Midbrain (tissue), 1 donor: ENCODE results near the gene PPP1R16B.
A peak's percentile ranks its signal among the peaks of the same experiment; 100 is the strongest.
"Not testable (repeated sequence)": the region's sequence is repeated elsewhere in the genome, so short reads cannot be mapped to it uniquely, and the experiment has no call there.

Source experiments
- DNase-seq: peaks from one replicate; lab custom pipeline; 2025; lab: John Stamatoyannopoulos, UW

PPP1R16B gene

GRCh38 chr20:38791940-38792339 lies 13.6 kb upstream of the PPP1R16B start:
- DNase-seq = no peak

GRCh38 chr20:38794057-38794456 lies 11.4 kb upstream of the PPP1R16B start:
- DNase-seq = not testable (repeated sequence)

DNA sequence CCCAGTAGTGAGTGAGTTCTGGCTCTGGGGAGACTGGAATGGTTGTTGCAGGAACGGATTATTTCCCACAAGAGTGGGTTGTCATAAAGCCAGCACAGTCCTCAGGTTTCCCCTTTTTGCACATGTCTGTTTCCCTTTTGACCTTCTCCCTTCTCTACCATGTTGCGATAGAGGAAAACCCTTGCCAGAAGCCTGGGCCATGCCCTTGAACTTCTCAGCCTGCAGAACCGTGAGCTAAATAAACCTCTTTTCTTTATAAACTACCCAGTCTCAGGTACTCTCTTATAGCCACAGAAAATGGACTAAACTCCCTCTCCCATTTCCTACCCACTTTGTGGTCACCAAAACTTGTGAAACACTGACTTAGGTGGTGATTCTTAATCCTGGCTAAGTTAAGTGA lies 7.2 kb upstream of the PPP1R16B start:
- no peak for DNase-seq

- DNase-seq = no peak
These were observed 6.3 kb upstream of the PPP1R16B start for GRCh38 chr20:38799203-38799602.

DNA sequence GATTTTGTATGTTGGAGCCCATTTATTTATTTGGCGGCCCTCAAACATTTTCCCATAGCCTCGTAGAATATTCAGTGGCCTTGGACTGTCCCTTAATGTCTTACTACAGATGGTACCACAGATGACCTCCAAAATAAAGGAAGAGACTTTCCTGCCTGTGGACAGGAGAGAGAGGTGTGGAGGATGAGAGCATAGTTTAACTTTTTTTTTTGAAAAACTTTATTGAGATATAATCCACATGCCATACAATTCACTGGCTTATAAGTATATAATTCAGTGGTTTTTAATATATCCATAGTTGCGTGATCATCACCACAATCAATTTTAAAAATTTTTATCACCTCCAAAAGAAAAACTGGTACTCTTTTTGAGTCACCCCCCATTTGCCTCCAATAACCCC lies 4.6 kb upstream of the PPP1R16B start:
- no peak for DNase-seq

- DNase-seq = no peak
These were observed 1.3 kb upstream of the PPP1R16B start for GRCh38 chr20:38804221-38804620.

DNA sequence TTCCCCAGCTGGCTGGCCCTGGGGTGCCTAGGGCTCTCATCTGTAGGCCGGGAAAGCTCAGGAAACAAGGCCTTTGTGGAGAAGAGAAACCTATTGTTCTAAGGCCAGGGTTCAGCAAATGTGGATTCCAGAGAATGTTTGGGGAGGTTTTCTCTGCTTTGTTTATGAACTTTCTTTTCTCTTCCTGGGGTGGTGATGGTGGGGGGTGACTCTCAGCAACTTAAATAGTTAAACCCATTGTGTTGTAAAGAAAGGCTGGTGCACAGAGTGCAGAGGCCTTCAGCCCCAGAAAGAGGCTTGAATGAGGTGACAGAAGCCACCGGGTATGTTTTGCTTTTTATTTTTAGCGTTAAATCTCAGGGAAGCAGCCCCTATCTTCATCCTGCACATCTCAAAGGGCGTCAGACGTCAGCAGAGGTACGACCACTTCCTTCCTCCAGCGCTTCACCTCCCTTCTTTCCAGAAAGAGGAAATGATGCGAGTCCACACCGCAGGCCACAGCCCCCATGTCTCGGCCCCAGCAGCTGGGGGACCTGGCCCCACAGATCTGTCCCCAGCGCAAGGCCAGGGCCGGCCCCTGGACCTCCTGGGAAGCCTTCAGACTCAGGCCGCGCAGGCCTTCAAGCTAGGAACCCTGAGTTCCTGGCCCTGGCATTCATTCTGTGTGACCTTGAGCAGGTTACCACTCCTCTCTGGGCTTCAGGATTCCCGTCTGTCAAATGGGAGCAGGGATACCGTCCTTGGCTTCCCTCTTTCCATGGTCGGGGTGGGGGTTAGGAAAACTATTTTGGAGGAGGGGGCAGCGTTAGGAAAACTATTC lies 605 bp upstream of the PPP1R16B start:
- peak; percentile 50 for DNase-seq

GRCh38 chr20:38805958-38806854 lies 709 bp downstream of the PPP1R16B start:
- peak; percentile 26 for DNase-seq

GRCh38 chr20:38806855-38807655 lies 1.6 kb downstream of the PPP1R16B start:
- DNase-seq = peak; percentile 31

- DNase-seq = no peak
These were observed 4.4 kb downstream of the PPP1R16B start for GRCh38 chr20:38809942-38810341.

DNA sequence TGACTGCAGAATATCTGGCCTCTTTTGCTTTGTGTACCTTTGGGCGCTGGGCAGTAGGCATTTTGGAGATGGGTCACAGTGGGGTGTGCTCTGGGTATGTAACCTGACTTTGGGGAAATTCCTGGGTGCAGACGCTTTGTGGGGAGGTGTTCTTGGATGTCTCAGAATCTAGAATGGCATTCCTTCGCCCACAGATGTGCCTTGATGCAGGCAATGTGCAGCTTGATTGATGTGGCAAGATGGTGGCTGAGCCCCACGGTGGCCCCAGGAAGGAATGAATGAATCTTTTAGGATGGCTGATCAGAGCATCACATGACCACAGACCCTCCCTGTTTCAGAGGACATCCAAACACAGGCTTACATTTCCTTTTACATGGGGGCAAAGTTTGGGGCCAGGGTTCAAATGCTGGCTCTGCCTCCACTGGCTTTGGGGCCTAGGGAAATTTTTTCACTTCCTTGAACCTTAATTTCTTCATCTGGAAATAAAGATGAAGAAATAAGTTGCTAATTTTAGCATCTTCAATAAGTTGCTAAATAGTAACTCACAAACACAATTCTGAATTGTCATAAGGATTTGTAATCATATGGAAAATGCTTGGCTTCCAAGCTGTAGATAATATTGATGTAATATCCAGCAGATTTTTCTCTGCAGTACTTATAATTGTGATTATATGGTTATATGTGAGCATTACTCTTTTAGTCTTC lies 5.6 kb downstream of the PPP1R16B start:
- DNase-seq = no peak

- no peak for DNase-seq
These were observed 6.3 kb downstream of the PPP1R16B start for GRCh38 chr20:38811769-38812168.

DNA sequence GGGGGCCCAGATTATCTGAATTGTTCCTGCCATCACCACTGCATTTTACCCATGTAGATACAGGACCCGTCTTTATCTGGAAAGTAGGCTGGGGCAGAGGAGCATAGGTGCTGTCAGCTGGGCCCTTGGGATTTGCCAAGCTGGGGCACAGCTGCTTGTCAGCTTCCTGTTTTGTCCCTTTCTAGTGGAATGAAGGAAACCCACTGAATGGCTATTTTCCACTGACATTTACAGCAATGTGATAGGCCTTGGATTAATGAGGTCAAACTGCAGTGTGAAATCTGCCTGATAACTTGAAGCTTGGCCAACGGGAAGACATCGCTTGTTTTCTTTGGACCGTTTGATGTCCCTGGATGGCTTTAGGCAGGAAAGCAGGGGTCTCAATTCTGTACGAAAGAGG lies 6.7 kb downstream of the PPP1R16B start:
- no peak for DNase-seq

- DNase-seq = no peak
These were observed 7.4 kb downstream of the PPP1R16B start for GRCh38 chr20:38812709-38813573.

- DNase-seq = not testable (repeated sequence)
These were observed 8.1 kb downstream of the PPP1R16B start for GRCh38 chr20:38813574-38813962.

DNA sequence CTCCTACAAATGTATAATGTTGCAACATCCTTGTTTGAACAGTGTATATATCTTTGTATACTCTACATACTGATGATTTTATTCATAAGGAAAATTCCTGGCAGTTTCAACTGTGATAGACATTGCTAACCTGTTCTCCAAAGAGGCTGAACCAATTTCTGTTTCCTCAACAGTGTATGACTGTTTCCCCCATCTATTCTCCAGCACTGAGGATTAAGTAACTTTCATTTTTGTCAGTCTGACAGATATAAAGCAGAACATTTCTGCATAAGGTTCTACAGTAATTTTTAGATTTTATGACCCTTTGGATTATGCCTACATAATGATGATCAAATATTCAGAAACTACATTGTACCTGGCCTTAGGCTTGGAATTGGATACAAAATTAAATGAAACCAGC lies 9.9 kb downstream of the PPP1R16B start:
- DNase-seq = no peak

DNA sequence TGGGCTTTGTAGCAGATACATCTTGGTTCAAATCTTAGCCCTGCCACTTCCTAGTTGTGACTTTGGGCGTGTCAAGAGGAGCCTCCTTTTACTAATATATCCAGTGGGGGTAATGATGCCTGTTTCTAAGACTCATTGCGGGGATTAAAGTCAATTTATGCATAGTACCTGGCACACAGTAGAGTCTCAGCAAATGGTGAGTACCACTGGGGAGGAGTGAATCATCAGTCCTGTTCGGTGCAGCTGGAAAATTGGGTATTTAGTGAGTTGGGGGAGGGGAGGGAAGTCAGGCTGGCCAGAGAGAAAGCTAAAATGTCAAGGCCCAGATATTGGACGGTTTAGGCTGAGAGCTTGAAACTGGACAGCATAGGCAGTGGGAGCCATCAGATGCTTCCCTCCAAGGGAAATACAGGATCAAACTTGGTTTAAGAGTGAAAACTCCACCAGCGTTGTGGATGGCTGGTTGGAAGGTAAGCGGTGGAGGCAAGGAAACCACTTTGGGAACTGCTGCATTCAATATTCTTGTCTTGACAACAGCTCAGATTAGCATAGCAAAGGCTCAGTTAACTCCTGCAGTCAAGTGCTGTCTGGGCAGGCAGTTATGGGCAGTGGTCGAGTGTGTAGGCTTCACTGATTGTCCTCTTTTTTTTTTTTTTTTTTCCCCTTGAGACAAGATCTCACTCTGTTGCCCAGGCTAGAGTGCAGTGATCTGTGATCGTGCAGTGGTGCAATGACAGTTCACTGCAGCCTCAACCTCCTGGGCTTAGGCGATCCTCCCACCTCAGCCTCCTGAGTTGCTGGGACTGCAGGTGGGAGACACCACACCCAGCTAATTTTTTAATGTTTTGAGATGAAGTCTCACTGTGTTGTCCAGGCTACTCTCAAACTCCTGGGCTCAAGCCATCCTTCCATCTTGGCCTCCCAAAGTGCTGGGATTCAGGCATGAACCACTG lies 12.9 kb downstream of the PPP1R16B start:
- DNase-seq = no peak

DNA sequence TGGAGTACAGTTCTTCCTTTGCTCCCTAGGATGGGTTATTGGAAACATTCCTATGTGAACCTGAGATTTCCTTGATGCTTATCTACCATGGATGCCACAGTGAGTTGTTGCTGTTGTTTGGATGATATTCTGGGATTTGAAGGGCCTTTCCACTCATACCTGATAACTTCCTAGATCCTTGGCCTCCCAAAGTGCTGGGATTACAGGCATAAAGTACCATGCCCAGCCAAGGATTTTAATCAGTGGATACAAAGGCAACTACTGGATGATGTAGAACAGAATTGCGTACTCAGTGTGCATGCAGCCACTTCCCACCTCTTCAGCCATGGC lies 20.0 kb downstream of the PPP1R16B start:
- DNase-seq = no peak

DNA sequence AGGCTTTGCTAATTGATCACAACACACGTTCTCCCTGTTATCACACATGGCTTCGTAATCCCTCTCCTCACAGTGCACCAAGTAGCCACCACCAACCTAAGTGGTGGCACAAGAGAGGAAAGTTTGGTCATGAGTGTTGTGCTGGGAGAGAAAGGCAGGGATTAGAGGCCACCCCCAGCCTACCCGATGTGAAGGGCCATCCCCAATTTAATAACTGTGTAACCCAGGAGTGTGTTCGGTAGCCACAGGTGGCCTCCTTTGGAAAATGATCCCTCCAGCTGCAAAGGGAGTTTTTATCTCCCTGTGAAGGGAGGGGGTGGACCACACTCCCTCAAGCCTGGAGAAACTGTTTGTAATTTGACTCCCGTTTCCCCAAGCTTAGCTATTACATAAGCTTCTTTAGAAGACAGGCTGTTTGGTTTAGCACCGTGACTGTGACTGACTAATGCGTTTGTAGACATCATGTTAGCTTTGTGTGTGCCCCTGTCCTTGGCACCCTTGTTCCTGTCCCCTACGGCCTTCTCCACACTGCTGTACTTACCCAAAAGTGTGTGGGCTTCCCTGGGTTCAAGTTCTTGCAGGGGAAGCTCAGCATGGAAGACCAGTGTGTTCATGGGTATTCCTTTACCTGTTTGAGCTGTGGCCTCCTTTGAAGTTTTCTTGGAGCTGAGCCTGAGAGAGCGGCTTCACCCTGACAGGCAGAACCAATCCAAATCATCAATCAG lies 20.6 kb downstream of the PPP1R16B start:
- DNase-seq = no peak
